DOHH2 (cell line): ENCODE measurements around the gene FLT3.

ENCODE experiments used
- H3F3A ChIP-seq: fragments of 200-600 bp; sonication (generic), shearing (Covaris generic); 2 replicates; pipeline ENCODE4 v1.6.0; 2016; ENCODE audit warnings: antibody characterized with exemption, mild to moderate bottlenecking; ENCODE audit not compliant: control insufficient read depth, insufficient read depth
- H3K27ac ChIP-seq: fragments of 200-600 bp; sonication (generic); 2 replicates; pipeline ENCODE4 v1.5.1; 2014; ENCODE audit warnings: low read depth, mild to moderate bottlenecking, low read length, moderate library complexity
- H3K27me3 ChIP-seq: fragments of 200-600 bp; sonication (generic); 2 replicates; pipeline ENCODE4 v1.6.1; 2014; ENCODE audit warnings: mild to moderate bottlenecking, low read length, mixed read lengths; ENCODE audit not compliant: control insufficient read depth
- H3K36me3 ChIP-seq: fragments of 200-600 bp; sonication (generic); 2 replicates; pipeline ENCODE4 v1.6.1; 2014; ENCODE audit warnings: mild to moderate bottlenecking, low read length, moderate library complexity, mixed read lengths; ENCODE audit not compliant: control insufficient read depth
- H3K4me1 ChIP-seq: fragments of 200-600 bp; sonication (generic); 2 replicates; pipeline ENCODE4 v1.6.1; 2014; ENCODE audit warnings: mild to moderate bottlenecking, low read length, mixed read lengths; ENCODE audit not compliant: control insufficient read depth
- H3K4me2 ChIP-seq: fragments of 200-600 bp; sonication (generic); 2 replicates; pipeline ENCODE4 v1.6.0; 2014; ENCODE audit warnings: mild to moderate bottlenecking, low read length, moderate library complexity
- H3K4me3 ChIP-seq: fragments of 200-600 bp; sonication (generic); 2 replicates; pipeline ENCODE4 v1.5.1; 2014; ENCODE audit warnings: mild to moderate bottlenecking, low read length, mixed read lengths
- H3K79me2 ChIP-seq: fragments of 200-600 bp; sonication (generic); 2 replicates; pipeline ENCODE4 v1.6.1; 2014; ENCODE audit warnings: mild to moderate bottlenecking, low read length, mixed read lengths; ENCODE audit not compliant: control insufficient read depth
- H3K9me2 ChIP-seq: fragments of 200-600 bp; sonication (generic); replicated peaks from 2 replicates; pipeline ENCODE4 v1.6.1; 2014; ENCODE audit warnings: mild to moderate bottlenecking, low read length, mixed read lengths; ENCODE audit not compliant: control insufficient read depth
- H3K9me3 ChIP-seq: fragments of 200-600 bp; sonication (generic); 2 replicates; pipeline ENCODE4 v1.6.1; 2014; ENCODE audit warnings: antibody characterized with exemption, low read length, mixed read lengths; ENCODE audit not compliant: control insufficient read depth, insufficient read depth
- H4K20me1 ChIP-seq: fragments of 200-600 bp; sonication (generic); 2 replicates; pipeline ENCODE4 v1.6.0; 2014; ENCODE audit warnings: low read depth, mild to moderate bottlenecking, antibody characterized with exemption, low read length, moderate library complexity; ENCODE audit not compliant: control insufficient read depth, insufficient read depth
- EZH2phosphoT487 ChIP-seq: fragments of 200-600 bp; sonication (generic); IDR thresholded peaks from 2 replicates; pipeline ENCODE4 v1.6.1; 2017; ENCODE audit warnings: borderline replicate concordance, mild to moderate bottlenecking, antibody characterized with exemption, low read length, moderate library complexity, mixed read lengths
- TF ChIP-seq, protein P1 (sequence below): fragments of 200-600 bp; sonication (generic); IDR thresholded peaks from one replicate; pipeline ENCODE4 v1.5.1; 2014; ENCODE audit warnings: antibody characterized with exemption, mild to moderate bottlenecking, low read depth, low read length; ENCODE audit not compliant: poor library complexity, severe bottlenecking

FLT3 gene

GRCh38 chr13:28014301-28014700 lies 86.1 kb downstream of the FLT3 start:
- Histone ChIP-seq H3K27me3 (no peaks in the 10 kb centered on the region), H3K9me3 (no peaks in the 10 kb centered on the region), H3F3A (no peaks in the 10 kb centered on the region), H3K79me2 (no peaks in the 10 kb centered on the region), H3K27ac (no peak overlapping the region), H3K9me2 (no peaks in the 10 kb centered on the region), H4K20me1 (no peaks in the 10 kb centered on the region), H3K4me3 (no peak overlapping the region), H3K4me1 (peaks cover 9% of the 10 kb centered on the region), H3K36me3 (no peaks in the 10 kb centered on the region), H3K4me2 (no peak overlapping the region)
- TF ChIP-seq, protein P1, sequence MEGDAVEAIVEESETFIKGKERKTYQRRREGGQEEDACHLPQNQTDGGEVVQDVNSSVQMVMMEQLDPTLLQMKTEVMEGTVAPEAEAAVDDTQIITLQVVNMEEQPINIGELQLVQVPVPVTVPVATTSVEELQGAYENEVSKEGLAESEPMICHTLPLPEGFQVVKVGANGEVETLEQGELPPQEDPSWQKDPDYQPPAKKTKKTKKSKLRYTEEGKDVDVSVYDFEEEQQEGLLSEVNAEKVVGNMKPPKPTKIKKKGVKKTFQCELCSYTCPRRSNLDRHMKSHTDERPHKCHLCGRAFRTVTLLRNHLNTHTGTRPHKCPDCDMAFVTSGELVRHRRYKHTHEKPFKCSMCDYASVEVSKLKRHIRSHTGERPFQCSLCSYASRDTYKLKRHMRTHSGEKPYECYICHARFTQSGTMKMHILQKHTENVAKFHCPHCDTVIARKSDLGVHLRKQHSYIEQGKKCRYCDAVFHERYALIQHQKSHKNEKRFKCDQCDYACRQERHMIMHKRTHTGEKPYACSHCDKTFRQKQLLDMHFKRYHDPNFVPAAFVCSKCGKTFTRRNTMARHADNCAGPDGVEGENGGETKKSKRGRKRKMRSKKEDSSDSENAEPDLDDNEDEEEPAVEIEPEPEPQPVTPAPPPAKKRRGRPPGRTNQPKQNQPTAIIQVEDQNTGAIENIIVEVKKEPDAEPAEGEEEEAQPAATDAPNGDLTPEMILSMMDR: no peak
- TF ChIP-seq EZH2phosphoT487: no peak

DNA sequence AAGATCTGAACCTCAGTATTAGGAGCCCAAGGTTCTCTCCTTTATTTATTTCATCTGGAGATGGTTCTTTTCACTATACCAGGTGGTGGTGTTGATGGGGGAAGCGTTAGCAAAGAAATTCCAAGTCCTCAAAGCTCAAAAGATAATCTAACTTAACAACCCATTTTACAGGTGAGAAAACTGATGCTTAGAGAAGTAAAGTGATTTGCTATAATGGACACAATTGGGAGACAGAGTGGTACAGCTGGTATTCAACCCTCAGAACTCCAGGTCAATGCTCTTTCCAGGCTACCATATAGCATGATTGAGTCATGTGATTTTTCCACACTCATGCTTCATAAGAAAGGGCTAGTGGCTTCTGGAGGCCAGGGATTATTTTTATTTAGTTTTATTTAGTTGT lies 86.9 kb downstream of the FLT3 start:
- Histone ChIP-seq H3K27me3 (no peaks in the 10 kb centered on the region), H3K4me3 (no peak overlapping the region), H4K20me1 (no peaks in the 10 kb centered on the region), H3K9me2 (no peaks in the 10 kb centered on the region), H3K27ac (no peak overlapping the region), H3K4me2 (no peak overlapping the region), H3F3A (no peaks in the 10 kb centered on the region), H3K36me3 (no peaks in the 10 kb centered on the region), H3K9me3 (no peaks in the 10 kb centered on the region), H3K79me2 (no peaks in the 10 kb centered on the region), H3K4me1 (peaks cover 9% of the 10 kb centered on the region)
- TF ChIP-seq, protein P1: no peak
- TF ChIP-seq EZH2phosphoT487: no peak

GRCh38 chr13:28012896-28013295 lies 87.5 kb downstream of the FLT3 start:
- no peaks in the 10 kb centered on the region for H3K36me3 ChIP-seq
- H3K4me2 ChIP-seq: no peak overlapping the region
- no peaks in the 10 kb centered on the region for H3K9me2 ChIP-seq
- no peaks in the 10 kb centered on the region for H3K79me2 ChIP-seq
- H3F3A ChIP-seq: no peaks in the 10 kb centered on the region
- H3K27ac ChIP-seq: no peak overlapping the region
- H3K4me3 ChIP-seq: no peak overlapping the region
- TF ChIP-seq, protein P1: no peak
- TF ChIP-seq EZH2phosphoT487: no peak
- H4K20me1 ChIP-seq: no peaks in the 10 kb centered on the region
- no peaks in the 10 kb centered on the region for H3K27me3 ChIP-seq
- H3K4me1 ChIP-seq: peaks cover 9% of the 10 kb centered on the region
- no peaks in the 10 kb centered on the region for H3K9me3 ChIP-seq

DNA sequence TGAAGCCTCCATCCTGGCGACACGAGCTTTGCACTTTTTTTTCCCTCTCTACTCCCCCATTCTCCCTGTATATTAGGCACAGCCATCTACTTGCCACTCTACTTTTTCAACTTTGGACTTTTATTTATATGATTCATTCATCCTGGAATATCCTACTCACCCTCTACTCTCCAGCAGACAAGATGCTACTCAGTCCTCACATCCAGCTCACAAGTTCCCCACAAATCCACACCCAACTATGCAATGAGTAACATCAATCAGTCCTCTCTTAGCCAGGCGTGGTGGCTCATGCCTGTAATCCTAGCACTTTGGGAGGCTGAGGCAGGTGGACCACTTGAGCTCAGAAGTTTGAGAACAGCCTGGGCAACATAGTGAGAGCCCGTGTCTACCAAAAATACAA lies 88.0 kb downstream of the FLT3 start:
- Histone ChIP-seq H3K4me3 (no peak overlapping the region), H3K4me1 (peaks cover 9% of the 10 kb centered on the region), H3K9me2 (no peaks in the 10 kb centered on the region), H4K20me1 (no peaks in the 10 kb centered on the region), H3K27me3 (no peaks in the 10 kb centered on the region), H3K27ac (no peak overlapping the region), H3F3A (no peaks in the 10 kb centered on the region), H3K9me3 (no peaks in the 10 kb centered on the region), H3K79me2 (no peaks in the 10 kb centered on the region), H3K4me2 (no peak overlapping the region), H3K36me3 (no peaks in the 10 kb centered on the region)
- TF ChIP-seq, protein P1: no peak
- TF ChIP-seq EZH2phosphoT487: no peak
